ENCODE data around the gene B3GALT6.

The B3GALT6 gene

DNA sequence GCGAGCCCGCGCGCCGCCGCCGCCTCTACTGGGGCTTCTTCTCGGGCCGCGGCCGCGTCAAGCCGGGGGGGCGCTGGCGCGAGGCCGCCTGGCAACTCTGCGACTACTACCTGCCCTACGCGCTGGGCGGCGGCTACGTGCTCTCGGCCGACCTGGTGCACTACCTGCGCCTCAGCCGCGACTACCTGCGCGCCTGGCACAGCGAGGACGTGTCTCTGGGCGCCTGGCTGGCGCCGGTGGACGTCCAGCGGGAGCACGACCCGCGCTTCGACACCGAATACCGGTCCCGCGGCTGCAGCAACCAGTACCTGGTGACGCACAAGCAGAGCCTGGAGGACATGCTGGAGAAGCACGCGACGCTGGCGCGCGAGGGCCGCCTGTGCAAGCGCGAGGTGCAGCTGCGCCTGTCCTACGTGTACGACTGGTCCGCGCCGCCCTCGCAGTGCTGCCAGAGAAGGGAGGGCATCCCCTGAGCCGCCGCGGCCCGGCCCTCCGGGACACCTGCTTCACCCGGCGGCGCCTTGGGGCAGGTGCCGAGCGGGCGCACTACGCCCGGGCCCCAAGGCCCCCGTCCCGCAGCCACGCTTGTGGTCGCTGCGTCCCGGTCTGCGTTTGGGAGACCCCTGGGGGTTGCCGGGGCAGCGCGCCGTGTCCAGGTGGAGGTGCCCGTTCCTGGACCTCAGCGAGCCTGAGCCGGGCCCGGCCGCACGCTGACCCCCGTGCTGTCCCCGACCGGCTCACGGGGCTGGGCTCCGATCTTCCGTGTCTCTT, 944 bp downstream of the B3GALT6 start:
- DNase-seq (ENCODE audit: low read depth): no peak

DNA sequence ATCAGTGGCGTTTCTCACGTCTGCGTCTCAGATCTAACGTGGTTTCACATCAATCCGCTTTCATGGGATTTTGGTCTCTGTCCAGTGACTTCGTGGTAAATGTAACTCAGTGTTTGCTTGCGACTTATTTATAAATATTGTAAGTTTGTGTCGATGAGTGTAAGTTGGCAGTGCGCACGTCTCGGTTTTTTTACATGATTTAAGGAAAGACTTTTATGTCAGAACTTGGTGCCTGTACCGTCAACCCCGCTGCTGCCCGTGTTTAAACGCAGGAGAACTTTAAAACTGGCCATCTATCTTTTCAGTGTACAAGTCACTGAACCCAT, 1.5 kb downstream of the B3GALT6 start:
- no peak for DNase-seq (ENCODE audit: low read depth)

DNA sequence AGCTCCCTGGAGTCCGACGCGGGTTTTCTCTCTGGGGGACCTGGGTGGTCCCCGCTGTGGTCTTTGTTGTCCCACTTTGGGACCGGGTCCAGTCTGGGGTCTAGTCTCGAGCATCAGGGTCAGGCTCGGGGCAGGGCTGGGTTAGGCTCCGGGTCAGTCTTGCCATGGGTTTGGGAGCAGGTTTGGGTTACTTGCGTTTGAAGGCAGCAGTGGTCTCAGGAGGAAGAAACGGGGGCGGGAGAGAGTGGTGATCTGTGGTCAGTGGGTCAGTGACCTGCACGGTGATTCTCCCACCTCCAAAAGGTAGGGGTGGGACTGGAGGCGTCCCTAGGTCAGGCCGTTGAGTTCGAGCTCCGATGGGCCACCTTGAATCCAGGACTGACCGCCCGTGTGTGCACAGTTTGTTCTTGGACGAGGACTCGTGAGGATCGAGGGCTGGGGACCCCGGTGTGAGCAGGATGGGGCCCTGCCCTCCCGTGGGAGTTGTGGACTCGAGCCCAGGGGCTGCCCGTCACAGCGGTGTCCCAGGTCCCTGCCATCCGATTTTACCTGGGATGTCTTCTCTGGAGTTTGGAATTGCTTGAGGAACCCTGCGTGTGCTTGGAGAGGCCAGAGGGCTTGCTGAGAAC, 2.3 kb downstream of the B3GALT6 start:
- DNase-seq (ENCODE audit: low read depth): no peak

DNA sequence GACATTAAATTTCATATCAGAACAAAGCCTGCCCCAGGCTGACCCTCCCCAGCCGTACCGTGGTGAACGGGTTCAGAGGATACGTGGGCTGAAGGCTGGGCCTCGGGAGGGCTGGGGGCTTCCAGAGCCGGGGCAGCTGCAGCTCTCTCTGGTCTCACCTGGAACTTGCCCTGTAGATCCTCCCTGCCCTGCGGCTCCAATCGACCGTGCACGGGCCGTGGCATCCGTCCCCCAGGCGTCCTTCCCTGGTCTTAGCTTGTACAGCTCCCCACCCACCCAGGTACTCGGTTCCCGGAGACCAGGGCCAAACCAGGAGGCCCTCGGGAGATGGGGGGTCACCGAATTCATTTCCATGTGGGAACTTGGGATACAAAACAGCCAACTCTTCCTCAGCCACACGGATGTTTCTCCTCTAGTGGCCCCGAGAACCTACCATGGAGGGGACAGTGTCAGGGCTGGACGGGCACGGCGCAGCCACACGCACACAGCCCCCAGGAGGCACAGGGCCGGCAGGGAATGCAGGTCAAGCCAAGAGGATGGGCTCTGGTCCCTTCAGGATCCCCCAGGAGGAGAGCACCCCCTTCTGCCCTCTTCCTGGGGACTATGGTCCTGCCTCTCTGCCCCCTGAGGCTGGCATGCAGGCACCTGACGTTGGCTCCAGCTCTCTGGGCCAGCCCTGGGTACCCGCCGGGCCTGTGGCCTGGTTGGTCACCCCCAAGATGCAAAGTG, 3.1 kb downstream of the B3GALT6 start:
- DNase-seq (ENCODE audit: low read depth): no peak

DNA sequence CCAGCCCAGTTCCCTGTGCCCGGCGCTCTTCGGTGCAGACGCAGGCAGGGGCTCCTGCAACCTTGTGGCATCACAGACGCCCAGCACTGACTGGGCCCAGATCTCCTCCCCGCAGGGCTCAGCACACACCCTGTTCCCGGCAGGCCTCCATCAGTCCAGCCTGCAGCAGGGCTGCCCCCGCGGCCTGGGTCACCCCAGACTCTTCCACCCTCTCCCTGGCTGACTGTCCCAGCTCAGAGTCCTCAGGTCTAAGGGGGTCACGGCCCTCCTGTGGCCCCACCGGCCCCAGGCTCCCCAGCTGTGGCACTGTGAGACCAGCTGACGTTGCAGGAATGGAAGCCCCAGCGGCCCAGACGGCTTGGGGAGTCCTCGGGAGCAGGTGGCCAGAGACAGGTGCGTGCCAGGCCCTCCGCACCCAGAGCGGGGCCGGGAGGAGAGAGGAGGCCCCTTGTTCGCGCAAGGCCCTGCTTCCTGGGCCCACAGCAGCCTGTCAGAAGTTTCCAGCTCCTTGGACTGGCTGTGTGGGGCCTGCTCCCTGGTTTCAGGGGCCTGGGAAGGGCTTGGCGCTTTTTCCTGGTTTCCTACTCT, 4.2 kb downstream of the B3GALT6 start:
- DNase-seq (ENCODE audit: low read depth): no peak

DNA sequence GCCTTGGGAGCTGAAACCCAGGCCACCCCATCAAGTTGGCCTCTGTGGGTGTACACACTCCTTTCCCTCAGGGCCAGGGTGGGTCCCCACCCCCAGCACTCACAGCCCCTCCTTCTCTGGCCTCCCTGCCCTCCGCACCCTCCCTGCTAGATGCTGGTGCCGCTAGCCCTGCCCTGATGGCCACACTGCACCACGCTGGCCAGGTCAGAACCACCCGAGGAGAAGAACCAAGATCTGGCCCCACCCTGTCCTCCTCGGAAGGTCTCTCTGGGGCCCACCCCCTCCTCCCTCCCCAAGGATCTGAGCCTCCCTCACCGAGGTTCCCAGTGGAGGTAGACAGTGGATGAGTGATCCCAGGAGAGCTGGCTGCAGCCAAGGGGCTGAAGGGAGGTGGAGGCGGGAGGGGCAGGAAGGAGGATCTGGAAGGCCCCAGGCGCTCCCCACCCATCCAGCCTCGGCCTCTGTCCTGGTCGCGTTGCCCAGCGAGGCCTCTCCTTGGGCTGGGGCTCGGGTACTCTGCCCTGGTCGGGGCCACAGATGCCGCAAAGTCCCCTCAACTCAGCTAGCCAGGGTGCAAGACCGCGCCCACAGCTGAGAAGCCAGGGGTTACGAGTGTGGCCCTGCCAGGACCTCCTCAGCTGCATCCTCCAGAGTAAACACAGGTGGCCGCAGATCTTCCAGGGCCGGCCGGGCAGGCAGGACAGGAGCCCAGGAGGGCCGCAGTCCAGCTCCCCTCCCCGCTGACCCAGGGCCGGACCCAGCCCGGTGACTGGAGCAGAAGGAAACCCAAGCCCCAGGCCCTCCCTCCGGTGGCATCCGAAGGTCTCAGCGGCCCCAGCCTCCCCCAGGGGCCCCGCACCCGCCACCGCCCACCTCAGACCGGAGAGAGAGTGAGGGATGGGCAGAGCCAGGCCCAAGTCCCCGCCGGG, 5.2 kb downstream of the B3GALT6 start:
- no peak for DNase-seq (ENCODE audit: low read depth)

DNA sequence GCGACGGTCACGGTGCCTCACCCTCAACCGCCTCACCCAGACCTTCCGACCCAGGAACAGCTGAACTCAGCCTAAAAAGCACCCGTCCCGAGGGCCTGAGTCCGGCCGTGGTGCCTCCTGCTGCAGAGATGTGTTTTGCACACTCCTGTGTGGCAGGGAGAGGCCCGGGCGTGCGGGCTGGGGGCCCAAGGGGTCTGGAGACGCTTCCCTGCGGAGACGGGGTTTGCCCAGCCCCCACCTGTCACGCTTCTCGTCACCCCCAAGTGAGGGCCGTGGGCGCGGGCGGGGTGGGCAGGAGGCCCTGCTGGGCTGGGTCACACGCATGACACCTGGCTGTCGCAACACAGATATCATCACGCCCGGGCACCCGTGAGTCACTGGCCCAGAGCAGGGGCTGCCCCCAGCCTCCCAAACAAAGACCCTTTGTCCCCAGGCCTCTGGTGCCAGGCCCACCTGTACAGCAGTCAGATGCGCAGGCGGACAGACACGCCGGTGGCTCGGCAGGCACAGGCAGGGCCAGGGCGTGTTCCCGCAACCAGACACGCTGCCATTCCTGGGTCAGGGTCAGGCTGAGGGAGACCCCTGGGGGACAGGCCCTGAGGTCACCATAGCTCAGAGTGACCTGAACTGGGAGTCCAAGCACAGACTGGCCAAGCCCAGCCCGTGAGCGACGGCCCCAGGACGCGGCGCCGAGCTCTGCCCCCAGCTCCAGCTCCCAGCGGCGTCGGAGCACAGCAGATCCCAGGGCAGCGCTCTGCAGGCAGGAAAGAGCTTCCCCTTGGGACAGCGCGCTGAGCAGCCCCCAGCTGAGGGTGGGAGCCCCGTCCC, 6.1 kb downstream of the B3GALT6 start:
- DNase-seq (ENCODE audit: low read depth): no peak

DNA sequence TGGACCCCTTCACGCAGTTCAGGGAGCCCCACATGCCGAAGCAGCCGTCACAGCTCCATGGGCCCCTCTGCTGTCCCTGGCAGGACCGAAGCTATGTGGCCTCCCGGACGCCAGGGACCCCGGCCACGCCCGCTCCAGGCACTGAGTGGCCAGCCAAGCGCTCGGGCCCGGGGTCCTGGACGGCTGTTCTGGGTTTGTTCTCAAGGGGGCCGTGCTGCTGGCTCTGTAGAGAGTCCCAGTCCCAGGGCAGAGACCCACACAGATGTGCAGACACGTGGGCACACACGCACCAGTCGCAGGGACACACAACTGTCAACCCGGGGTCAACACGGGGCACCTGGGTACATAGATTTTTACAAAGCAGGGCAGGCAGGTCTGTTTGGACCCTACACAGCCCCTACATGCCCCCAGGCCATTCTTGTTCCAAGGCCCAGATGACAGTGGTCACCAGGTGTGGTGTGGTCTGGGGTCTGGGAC, 6.7 kb downstream of the B3GALT6 start:
- no peak for DNase-seq (ENCODE audit: low read depth)

DNA sequence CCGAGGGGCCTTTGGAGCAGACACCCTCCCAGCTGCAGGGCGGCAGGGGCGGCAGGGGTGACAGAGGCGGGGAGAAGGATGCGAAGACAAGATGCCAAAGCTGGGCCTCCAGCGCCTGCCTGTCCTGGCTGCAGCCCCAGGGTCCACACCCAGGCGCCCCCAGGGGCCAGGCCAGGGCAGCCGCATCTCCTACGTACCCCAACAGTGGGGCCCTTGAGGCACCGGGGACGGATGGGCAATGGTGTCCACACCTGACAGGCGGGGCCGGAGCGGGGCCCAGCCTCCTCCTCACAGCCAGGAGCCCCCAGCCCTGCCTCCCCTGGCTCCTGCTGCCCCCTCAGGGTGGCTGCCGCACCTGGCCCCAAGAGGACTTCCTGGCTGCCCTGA, 7.2 kb downstream of the B3GALT6 start:
- no peak for DNase-seq (ENCODE audit: low read depth)

DNA sequence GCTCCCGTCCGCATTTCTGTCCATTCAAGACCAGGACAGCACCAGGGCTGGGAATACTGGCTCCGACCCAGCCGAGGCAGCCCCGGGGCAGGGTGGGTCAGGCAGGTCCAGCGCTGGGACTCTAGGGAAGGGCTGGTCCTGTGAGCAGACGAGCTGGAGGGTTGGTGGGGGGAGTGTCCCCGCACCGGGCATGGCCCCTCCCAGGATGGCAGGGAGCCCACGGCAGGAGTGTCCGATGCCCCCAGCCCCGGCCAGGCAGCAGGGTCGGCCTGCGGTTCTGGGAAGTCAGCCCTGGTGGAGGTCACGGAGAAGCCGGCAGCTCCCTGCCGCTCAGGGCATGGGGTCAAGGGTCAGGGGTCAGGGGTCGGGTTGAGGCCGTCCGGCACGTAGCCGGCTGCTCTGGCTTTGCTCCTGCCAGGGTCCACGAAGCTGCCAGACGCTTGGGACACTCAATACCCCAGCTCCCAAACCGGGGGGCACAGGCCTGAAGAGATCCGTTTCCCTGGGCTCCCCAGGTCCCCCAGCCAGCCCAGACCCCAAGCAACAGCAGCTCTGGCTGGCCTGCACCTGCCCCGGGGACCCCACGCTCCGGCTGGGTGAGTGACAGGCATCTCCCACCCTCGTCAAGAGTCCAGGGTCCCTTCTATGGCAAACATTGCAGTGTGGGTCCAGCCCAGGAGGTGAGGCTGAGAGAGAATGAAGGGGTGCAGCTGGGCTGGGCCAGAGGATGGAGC, 7.7 kb downstream of the B3GALT6 start:
- no peak for DNase-seq (ENCODE audit: low read depth)

DNA sequence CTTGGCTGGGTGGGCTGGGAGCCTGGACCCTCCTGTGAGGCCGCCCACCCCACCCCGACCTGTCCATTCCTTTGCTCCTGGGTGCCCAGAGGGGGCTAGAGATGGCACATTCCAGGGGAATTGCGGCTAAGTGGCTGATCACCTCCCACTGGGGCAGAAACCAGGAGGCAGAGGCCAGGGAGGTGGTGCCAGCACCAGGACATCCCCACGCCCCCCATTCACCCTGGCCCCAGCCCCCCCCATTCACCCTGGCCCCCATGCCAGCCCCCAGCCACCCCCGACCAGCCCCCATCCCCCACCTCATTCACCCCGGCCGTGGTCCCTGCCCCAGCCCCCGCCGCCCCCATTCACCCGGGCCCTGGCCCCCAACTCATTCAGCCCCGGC, 8.3 kb downstream of the B3GALT6 start:
- no peak for DNase-seq (ENCODE audit: low read depth)

DNA sequence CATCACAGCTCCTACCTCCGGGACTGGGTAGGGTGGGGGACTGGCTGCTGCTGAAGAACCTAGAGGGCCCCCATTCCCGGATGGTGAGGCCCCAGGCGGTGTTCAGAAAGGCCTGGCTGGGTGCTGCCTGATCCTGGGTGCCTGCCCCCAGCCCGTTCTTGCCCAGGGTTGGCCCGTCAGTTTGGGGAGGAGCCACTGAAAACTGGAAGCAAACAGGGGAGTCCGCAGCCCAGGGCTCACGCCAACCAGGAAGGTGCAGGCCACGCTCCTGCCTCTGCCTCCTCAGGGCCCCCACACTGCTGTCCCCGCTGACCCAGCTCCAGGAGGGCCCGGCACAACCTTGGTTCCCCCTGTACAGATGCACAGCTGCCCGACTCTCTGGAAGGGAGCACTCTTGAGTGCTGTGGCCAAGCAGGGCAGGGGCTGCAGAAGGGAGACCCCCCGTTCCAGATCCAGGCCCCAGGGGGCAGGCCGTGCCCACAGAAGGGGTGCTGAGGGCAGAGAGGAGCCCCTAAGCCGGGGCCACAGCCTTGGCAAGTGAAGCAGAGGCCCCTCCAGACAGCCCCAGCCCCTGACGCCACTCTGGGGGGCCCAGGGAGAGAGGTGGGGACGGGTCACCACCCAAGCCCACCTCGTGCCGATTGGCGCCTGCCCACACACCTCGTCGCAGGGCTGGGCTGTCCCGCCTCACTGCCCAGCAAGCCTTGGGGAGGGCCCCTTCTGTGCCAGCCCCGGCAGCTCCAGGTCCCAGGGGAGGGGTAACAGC, 9.0 kb downstream of the B3GALT6 start:
- no peak for DNase-seq (ENCODE audit: low read depth)

DNA sequence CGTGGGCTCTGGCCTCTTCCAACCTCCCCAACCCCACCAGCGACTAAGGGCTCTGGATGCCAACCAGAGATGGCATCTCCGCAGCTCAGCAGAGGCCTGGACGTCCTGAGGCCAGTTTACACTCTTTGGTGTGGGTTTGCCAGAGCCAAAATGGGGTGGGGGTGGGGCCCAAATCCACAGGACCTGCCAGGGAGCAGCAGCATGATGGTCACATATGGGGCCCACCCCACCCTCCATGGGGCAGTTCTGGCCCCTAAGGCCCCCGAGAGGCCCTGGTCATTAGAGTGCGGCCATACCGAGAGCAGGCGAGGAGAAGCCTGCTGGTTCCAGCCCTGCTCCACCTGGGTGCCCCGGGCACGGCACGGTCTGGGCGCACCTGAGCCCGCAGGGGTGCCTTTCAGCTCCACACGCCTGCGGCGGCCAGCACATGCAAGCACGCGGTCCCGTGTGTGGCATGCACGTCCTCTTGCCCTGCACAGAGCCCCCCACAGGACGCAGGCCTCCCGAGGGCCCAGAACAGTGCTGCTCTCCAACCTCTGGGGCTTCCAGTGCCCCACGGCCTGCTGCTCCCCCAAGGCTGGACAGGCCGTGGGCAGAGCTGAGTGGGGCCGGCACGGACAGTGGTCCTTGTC, 9.7 kb downstream of the B3GALT6 start:
- DNase-seq (ENCODE audit: low read depth): no peak

DNA sequence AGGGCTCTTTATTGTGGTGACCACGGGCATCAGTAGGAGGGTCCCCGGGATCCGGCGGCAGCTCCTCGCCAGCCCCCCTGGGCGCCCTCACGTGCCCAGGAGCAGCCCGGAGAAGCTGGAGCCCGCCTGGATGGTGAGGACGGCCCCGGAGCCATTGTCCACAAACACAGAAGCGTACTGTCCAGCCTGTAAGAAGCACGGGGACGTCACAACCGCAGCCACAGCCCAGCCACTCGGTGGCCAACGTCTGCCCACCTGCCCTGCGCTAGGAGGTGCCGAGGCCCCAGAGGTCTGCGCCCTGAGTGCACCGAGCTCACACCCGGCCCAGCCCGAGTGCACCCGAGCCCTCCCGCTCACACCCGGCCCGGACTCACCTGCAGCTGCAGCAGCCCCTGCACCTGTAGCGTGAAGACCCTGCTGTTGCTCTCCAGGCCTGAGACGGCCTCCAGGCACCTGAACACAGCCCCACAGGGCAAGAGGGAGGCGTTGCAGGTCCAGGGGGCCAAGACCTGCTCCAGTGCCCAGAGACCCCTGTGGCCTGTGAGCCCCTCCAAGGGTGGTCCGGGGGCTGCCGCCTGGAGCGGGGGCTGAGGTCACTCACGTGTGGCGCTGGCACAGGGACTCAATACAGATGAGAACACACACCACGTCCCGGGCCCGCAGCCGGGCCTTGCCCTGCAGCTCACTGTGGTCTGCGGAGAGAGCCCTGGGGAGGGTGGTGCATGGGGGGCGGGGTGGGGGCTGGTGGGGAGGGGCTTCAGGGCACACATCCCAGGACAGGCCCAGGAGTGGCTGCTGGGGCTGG, 10.6 kb downstream of the B3GALT6 start:
- DNase-seq (ENCODE audit: low read depth): no peak

DNA sequence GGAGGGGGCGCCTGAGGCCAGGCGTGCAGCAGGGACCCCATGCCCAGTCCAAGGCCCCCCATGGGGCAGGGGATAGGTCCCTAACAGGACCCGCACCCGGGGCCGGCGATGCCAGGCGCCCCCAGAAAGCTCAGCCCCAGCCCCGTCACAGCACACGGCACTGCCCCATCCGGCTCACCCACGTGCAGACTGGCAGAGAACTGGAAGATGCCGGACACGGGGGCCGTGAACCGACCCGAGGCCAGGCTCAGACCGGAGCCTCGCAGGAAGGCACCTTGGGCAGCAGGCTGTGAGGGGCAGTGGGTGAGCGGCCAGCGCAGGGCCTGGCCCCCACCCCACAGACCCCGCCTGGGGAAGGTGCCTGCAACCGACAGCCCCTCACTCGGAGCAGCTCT, 11.2 kb downstream of the B3GALT6 start:
- no peak for DNase-seq (ENCODE audit: low read depth)

DNA sequence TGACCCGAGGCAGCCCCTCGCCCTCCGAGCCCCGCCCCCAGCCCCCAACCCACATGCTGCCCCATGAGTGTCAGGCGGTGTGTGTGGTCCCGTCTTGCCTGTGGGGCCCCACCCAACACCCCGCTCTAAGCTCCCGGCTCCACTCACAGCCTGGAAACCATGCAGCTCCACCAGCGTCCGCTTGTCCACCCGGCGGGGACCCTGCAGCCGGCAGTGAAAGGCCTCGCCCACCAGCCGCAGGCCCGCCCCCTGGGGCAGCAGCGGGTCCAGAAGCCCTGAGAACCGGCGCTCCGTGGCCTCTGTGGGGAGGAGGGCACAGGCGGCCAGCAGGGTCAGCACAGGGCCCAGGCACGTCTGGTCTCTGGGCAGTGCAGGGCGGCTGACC, 11.8 kb downstream of the B3GALT6 start:
- DNase-seq (ENCODE audit: low read depth): no peak

DNA sequence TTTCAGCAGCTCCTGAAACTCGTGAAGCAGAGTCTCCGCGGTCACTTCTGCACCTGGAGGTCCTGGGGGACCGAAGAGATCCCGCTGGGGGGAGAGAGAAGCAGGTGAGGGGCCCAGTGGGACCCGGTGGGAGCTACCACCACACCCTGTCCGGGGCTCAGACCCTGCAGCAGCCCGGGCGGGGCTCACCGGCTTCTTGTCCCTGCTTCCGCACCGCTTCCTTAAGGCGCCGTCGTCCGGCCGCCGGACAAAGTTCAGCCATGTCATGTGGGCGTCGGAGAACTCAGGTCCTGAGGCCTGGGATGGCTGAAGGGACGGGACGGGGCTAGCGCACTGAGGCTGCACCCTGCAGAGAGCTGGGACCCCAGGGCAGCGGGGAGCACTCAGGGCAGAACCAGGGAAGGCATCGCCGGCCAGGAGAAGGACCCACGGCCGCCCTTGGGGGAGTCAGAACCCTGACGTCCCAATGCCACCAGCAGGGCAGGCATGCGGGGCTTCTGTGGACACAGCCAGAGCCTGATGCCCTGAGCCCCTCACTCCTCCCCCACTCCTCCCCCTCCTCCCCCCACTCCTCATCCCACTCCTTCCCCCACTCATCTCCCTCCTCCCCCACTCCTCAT, 12.3 kb downstream of the B3GALT6 start:
- no peak for DNase-seq (ENCODE audit: low read depth)

Data from stimulated activated CD8-positive, alpha-beta memory T cell treated with anti-CD3 and anti-CD28 coated beads, Interleukin-7, amount 100 ng/mL, for 24 hours (primary cell).